K562 (cell line): Measurements from ENCODE around the gene ACOT7. TPM values are rescaled to one million over a fixed set of nuclear protein-coding genes. Genes with fewer than 3 reads are reported as not detected.

Source experiments
- ATAC-seq: fragments of 200-7000 bp; cut with Tn5 transposase; 3 replicates; pipeline ENCODE4 v1.9.1; 2020; ENCODE audit warnings: moderate library complexity
- BruUV-seq: library from RNA; stranded (reverse); fragments of 400-500 nt; replicated peaks from 2 replicates; lab custom pipeline; 2021; lab: Mats Ljungman, UMichigan
- CTCF ChIA-PET: fragments of 300-600 bp; formaldehyde crosslinking; extraction: SDS; loops from one replicate; lab custom pipeline; 2021; ENCODE audit warnings: low intra/inter-chr PET ratio; lab: Yijun Ruan, JAX
- POLR2A ChIA-PET: fragments of 300-600, 350-650 bp; sonication (Branson Sonifier 250); formaldehyde crosslinking; extraction: SDS; loops from one replicate; lab custom pipeline; 2021; ENCODE audit warnings: antibody characterized with exemption, inconsistent platforms; lab: Yijun Ruan, JAX
- DNase-seq, 4 experiments: peaks; one replicate each; pipeline versions ENCODE4 v3.0.0 to v3.0.0-alpha.2; 2011 to 2018; ENCODE audit warnings: low spot score in 3 of 4, mixed read lengths in 3 of 4; ENCODE audit errors: extremely low read depth in 1 of 4
- FAIRE-seq: peaks from 2 replicates; lab custom pipeline; 2011; peaks lifted over from hg19 to GRCh38; lab: Jason Lieb, UNC
- H2AFZ ChIP-seq: 2 replicates; pipeline ENCODE4 v1.6.0; 2011; ENCODE audit warnings: low read depth, low read length, control low read depth, inconsistent platforms
- H3K27ac ChIP-seq: fragments of 200-600 bp; 3 replicates; pipeline ENCODE4 v1.8.0; 2011; ENCODE audit warnings: low read depth, mild to moderate bottlenecking, control low read depth, inconsistent platforms, low read length, moderate library complexity, mixed read lengths; ENCODE audit errors: extremely low read depth
- H3K27me3 ChIP-seq, 2 experiments: fragments of 300-600 bp in 1 of 2; 2 replicates in 1 of 2; 3 replicates in 1 of 2; pipeline versions ENCODE4 v1.6.0 to v1.8.0; 2011; ENCODE audit warnings: inconsistent platforms in 2 of 2, low read length in 2 of 2, mild to moderate bottlenecking in 1 of 2, mixed read lengths in 1 of 2, moderate library complexity in 1 of 2; ENCODE audit not compliant: control insufficient read depth in 2 of 2, insufficient read depth in 2 of 2
- H3K36me3 ChIP-seq: fragments of 300-600 bp; 3 replicates; pipeline ENCODE4 v1.8.0; 2011; ENCODE audit warnings: mild to moderate bottlenecking, low read length, inconsistent platforms; ENCODE audit not compliant: control insufficient read depth, insufficient read depth
- H3K4me1 ChIP-seq, 2 experiments: fragments of 200-600 bp in 1 of 2; replicated peaks in 1 of 2; 2 replicates in 1 of 2; 3 replicates in 1 of 2; pipeline versions ENCODE4 v1.5.1 to v1.8.0; 2011; ENCODE audit warnings: inconsistent platforms in 2 of 2, low read length in 2 of 2, mild to moderate bottlenecking in 1 of 2, mixed read lengths in 1 of 2, moderate library complexity in 1 of 2; ENCODE audit not compliant: control insufficient read depth in 2 of 2, insufficient read depth in 2 of 2
- H3K4me2 ChIP-seq: 2 replicates; pipeline ENCODE4 v1.6.1; 2011; ENCODE audit warnings: low read length, control low read depth, inconsistent platforms, mixed read lengths; ENCODE audit not compliant: insufficient read depth
- H3K4me3 ChIP-seq: fragments of 200-600 bp; sonication (generic), shearing (Covaris generic); 2 replicates; pipeline ENCODE4 v1.5.1; 2016; ENCODE audit warnings: control low read depth, inconsistent platforms
- H3K79me2 ChIP-seq: fragments of 200-600 bp; 3 replicates; pipeline ENCODE4 v1.8.0; 2011; ENCODE audit warnings: low read length, inconsistent platforms; ENCODE audit not compliant: control insufficient read depth, insufficient read depth
- H3K9ac ChIP-seq, 2 experiments: 2 replicates each; pipeline versions ENCODE4 v1.6.0 to v1.6.1; 2011; ENCODE audit warnings: low read depth in 2 of 2, low read length in 2 of 2, control low read depth in 1 of 2, inconsistent platforms in 1 of 2, mild to moderate bottlenecking in 1 of 2, mixed read lengths in 1 of 2; ENCODE audit not compliant: insufficient read depth in 1 of 2
- H3K9me1 ChIP-seq: one replicate; pipeline ENCODE4 v1.6.0; 2011; ENCODE audit warnings: inconsistent platforms, mild to moderate bottlenecking, low read length, moderate library complexity; ENCODE audit not compliant: control insufficient read depth, insufficient read depth
- H3K9me3 ChIP-seq: replicated peaks from 2 replicates; pipeline ENCODE4 v1.5.1; 2011; ENCODE audit warnings: low read depth, low read length, inconsistent platforms; ENCODE audit not compliant: control insufficient read depth, insufficient read depth
- H4K20me1 ChIP-seq: replicated peaks from 2 replicates; pipeline ENCODE4 v1.6.1; 2011; ENCODE audit warnings: low read length, inconsistent platforms, mixed read lengths; ENCODE audit not compliant: control insufficient read depth, insufficient read depth
- CBFA2T2 ChIP-seq: fragments of 450-650 bp; conservative IDR thresholded peaks from 2 replicates; pipeline ENCODE4 v1.6.1; 2017; ENCODE audit warnings: mild to moderate bottlenecking
- E2F3 ChIP-seq: fragments of 250-450 bp; sonication (Bioruptor Pico); IDR thresholded peaks from 2 replicates; pipeline ENCODE4 v1.4.0; 2020; ENCODE audit warnings: mild to moderate bottlenecking
- MAZ ChIP-seq, 2 experiments: fragments of 450-650 bp in 1 of 2; sonication (generic) in 1 of 2; formaldehyde crosslinking; IDR thresholded peaks in 1 of 2; conservative IDR thresholded peaks in 1 of 2; 2 replicates each; pipeline versions ENCODE4 v1.4.0 to v1.5.0; 2020; ENCODE audit warnings: mild to moderate bottlenecking in 1 of 2, missing genetic modification reagents in 1 of 2
- MYBL2 ChIP-seq, 2 experiments: fragments of 450-650 bp in 1 of 2; sonication (generic) in 1 of 2; formaldehyde crosslinking in 1 of 2; IDR thresholded peaks; 2 replicates each; pipeline versions ENCODE4 v1.6.1 to v1.8.1; 2017 to 2022; ENCODE audit warnings: borderline replicate concordance in 1 of 2, inconsistent platforms in 1 of 2, low read depth in 1 of 2, mild to moderate bottlenecking in 1 of 2, missing genetic modification reagents in 1 of 2, moderate library complexity in 1 of 2
- NR1H2 ChIP-seq: sonication (generic); formaldehyde crosslinking; IDR thresholded peaks from 2 replicates; pipeline ENCODE4 v1.4.0; 2020; ENCODE audit warnings: mild to moderate bottlenecking, missing genetic modification reagents
- RFX1 ChIP-seq: fragments of 450-650 bp; IDR thresholded peaks from 2 replicates; pipeline ENCODE4 v1.6.1; 2016; ENCODE audit warnings: mild to moderate bottlenecking, moderate library complexity
- SETDB1 ChIP-seq: IDR thresholded peaks from one replicate; pipeline ENCODE4 v1.6.1; 2012; ENCODE audit warnings: low read length, control low read depth, inconsistent platforms
- SIX5 ChIP-seq, 2 experiments: IDR thresholded peaks; 2 replicates each; pipeline ENCODE4 v1.6.1; 2011; ENCODE audit warnings: low read length in 2 of 2, borderline replicate concordance in 1 of 2, low read depth in 1 of 2, mild to moderate bottlenecking in 1 of 2, moderate library complexity in 1 of 2; ENCODE audit not compliant: insufficient read depth in 1 of 2
- SMARCA5 ChIP-seq: fragments of 450-650 bp; IDR thresholded peaks from 2 replicates; pipeline ENCODE4 v1.6.1; 2016
- ZNF197 ChIP-seq: fragments of 200-800 bp; sonication (Bioruptor generic); IDR thresholded peaks from 2 replicates; pipeline ENCODE4 v1.6.1; 2016; ENCODE audit warnings: low read depth, missing genetic modification characterization, missing compliant biosample characterization
- ZNF717 ChIP-seq: fragments of 250-450 bp; sonication (Bioruptor Pico); IDR thresholded peaks from 2 replicates; pipeline ENCODE4 v1.5.0; 2021
- WGBS: fragments of 100-300 bp; shearing (Covaris generic); methylation state at CpG from one replicate; pipeline ENCODE4 v1.1.6; 2016; ENCODE audit warnings: low coverage, mixed read lengths; ENCODE audit not compliant: insufficient coverage; ENCODE audit errors: missing lambda C conversion rate; 5-methylcytosine and 5-hydroxymethylcytosine counted together
- in situ Hi-C: fragments of 300-500 bp; cut with MboI; formaldehyde crosslinking; loops from 4 replicates; pipeline ENCODE4 v1.15.0; 2018; ENCODE audit warnings: inconsistent platforms, mixed read lengths
- intact Hi-C: fragments of 100-400 bp; cut with micrococcal nuclease; formaldehyde crosslinking; loops from 2 replicates; pipeline ENCODE4 v1.14.2; 2022
- polyA plus RNA-seq, 8 experiments: library from polyadenylated mRNA; depleted of rRNA in 4 of 8; stranded (reverse) in 5 of 8; unstranded in 3 of 8; fragments of >200 nt; fragmentation: Nextera tagmentation in 2 of 8; fragmentation: Illumina TruSeq in 1 of 8; extraction: Ambion mirVana in 2 of 8; extraction: Trizol in 1 of 8; gene quantifications; 2 replicates each; pipeline versions ENCODE4 v1.2.1 to v1.2.3, GENCODE V29; 2011 to 2014; ENCODE audit warnings: inconsistent platforms in 1 of 8, missing spikeins in 1 of 8
- total RNA-seq, 7 experiments: library from RNA; depleted of rRNA in 6 of 7; stranded (reverse); fragments of >200 nt in 6 of 7; fragmentation: Illumina TruSeq in 2 of 7; extraction: Trizol in 2 of 7; gene quantifications; 2 replicates each; pipeline versions ENCODE4 v1.2.1 to v1.2.3, GENCODE V29; 2011 to 2021; ENCODE audit warnings: low replicate concordance in 1 of 7
- TF ChIP-seq, protein P1 (sequence below): fragments of 450-650 bp; IDR thresholded peaks from 2 replicates; pipeline ENCODE4 v1.6.1; 2016; ENCODE audit warnings: mild to moderate bottlenecking

ACOT7 gene
- total and polyA plus RNA-seq, 9 of the 15 experiments (the other 6 are each of a cell fraction or from before 2014, with no cell fraction given), result 7.0 to 92.6 (median 37.2) TPM

GRCh38 chr1:6248161-6248776, 145.3 kb downstream of the ACOT7 start:
- Histone ChIP-seq H4K20me1 (peaks cover 59% of the 10 kb centered on the region), H3K36me3 (no peaks in the 10 kb centered on the region), H2AFZ (no peak overlapping the region), H3K9me3 (no peaks in the 10 kb centered on the region), H3K4me3 (no peak overlapping the region), H3K79me2 (no peaks in the 10 kb centered on the region), H3K9ac (no peak overlapping the region), H3K4me2 (no peak overlapping the region), H3K4me1 (peaks cover 5 to 62% of the 10 kb centered on the region in 2 experiments; a peak in 3 of 5 replicates), H3K27ac (no peak overlapping the region), H3K27me3 (peaks cover 17 to 61% of the 10 kb centered on the region in 2 experiments; a peak in 4 of 5 replicates), H3K9me1 (peaks cover 7% of the 10 kb centered on the region)
- 34% methylated on average over 14 of the region's 14 CpGs for WGBS
- TF ChIP-seq SETDB1, result no peak
- 0 out of 2 replicates have a peak, but pooled peaks have one; percentile 30 for TF ChIP-seq E2F3 (CRISPR knock-in tag)
- FAIRE-seq (no peak), ATAC-seq (no peak), DNase-seq (no peak)
- in situ Hi-C loops (loop anchor here (5.0 kb wide), 1 partner anchor 99 kb away; no protein-coding TSS in a partner anchor), intact Hi-C loops (no loop called here)
- POLR2A ChIA-PET, result interaction anchor here (0.7 kb wide), 1 partner anchor 258 kb away, joined by 3 read pairs; no protein-coding TSS in a partner anchor
- CTCF ChIA-PET, result interaction anchor here (1.2 to 6.6 kb wide), 4 partner anchors 32 to 100 kb away, joined by 3 to 131 read pairs (median 7); no protein-coding TSS in a partner anchor
- BruUV-seq, result no TSS peak

DNA sequence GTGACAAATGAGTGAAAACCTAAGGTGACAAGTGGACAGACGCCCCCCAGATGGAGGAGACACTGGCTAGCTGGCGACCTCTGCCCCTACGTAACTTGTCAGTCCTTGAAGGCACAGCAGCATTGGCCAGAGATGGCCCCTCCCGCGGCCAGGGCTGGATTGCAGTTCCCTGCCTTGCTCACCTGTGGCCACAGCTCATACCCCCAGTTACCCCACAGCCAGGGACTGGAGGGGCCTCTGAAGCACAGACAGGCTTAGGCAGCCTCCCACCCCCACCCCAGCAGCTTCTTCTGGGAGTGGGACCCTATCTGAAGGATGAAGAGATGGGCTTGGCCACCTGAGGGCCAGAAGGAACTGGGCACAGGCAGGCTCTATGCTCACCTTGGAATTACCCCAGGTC, 145.9 kb downstream of the ACOT7 start:
- FAIRE-seq (no peak), ATAC-seq (no peak), DNase-seq (no peak)
- Histone ChIP-seq H3K27ac (no peak overlapping the region), H3K79me2 (no peaks in the 10 kb centered on the region), H3K9ac (no peak overlapping the region), H3K9me3 (no peaks in the 10 kb centered on the region), H3K4me1 (peaks cover 5 to 64% of the 10 kb centered on the region in 2 experiments; a peak in 3 of 5 replicates), H3K9me1 (peaks cover 7% of the 10 kb centered on the region), H2AFZ (no peak overlapping the region), H3K36me3 (no peaks in the 10 kb centered on the region), H4K20me1 (peaks cover 56% of the 10 kb centered on the region), H3K4me2 (no peak overlapping the region), H3K27me3 (peaks cover 23 to 66% of the 10 kb centered on the region in 2 experiments), H3K4me3 (no peak overlapping the region)
- in situ Hi-C loops (loop anchor here (5.0 kb wide), 1 partner anchor 100 kb away; no protein-coding TSS in a partner anchor), intact Hi-C loops (loop anchor here (2.0 kb wide), 2 partner anchors 33 to 157 kb away; no protein-coding TSS in a partner anchor)
- POLR2A ChIA-PET, result interaction anchor here (0.6 to 0.9 kb wide), 3 partner anchors 19 to 257 kb away, joined by 3 to 4 read pairs (median 3); no protein-coding TSS in a partner anchor
- WGBS, result 1% methylated on average over 5 of the region's 5 CpGs
- CTCF ChIA-PET, result interaction anchor here (1.2 to 6.6 kb wide), 5 partner anchors 33 to 191 kb away, joined by 3 to 131 read pairs (median 11); no protein-coding TSS in a partner anchor
- no TSS peak for BruUV-seq
- TF ChIP-seq SIX5 (IDR thresholded peaks at IDR 0.05; ENCODE audit: borderline replicate concordance in 1 of 2, insufficient read depth in 1 of 2, low read depth in 1 of 2, low read length in 2 of 2) (no peak), ZNF197 (CRISPR knock-in tag) (no peak), RFX1 (no peak), ZNF717 (CRISPR knock-in tag) (no peak), CBFA2T2 (no peak), NR1H2 (CRISPR knock-in tag) (no peak), MAZ (CRISPR knock-in tag; conservative IDR thresholded peaks at IDR 0.05 in 1 of 2, IDR thresholded peaks at IDR 0.05 in 1 of 2) (no peak), MYBL2 (IDR thresholded peaks at IDR 0.05; ENCODE audit: low read depth) (no peak), MYBL2 (CRISPR knock-in tag; IDR thresholded peaks at IDR 0.05; ENCODE audit: borderline replicate concordance) (no peak), SMARCA5 (no peak)
- TF ChIP-seq, protein P1, sequence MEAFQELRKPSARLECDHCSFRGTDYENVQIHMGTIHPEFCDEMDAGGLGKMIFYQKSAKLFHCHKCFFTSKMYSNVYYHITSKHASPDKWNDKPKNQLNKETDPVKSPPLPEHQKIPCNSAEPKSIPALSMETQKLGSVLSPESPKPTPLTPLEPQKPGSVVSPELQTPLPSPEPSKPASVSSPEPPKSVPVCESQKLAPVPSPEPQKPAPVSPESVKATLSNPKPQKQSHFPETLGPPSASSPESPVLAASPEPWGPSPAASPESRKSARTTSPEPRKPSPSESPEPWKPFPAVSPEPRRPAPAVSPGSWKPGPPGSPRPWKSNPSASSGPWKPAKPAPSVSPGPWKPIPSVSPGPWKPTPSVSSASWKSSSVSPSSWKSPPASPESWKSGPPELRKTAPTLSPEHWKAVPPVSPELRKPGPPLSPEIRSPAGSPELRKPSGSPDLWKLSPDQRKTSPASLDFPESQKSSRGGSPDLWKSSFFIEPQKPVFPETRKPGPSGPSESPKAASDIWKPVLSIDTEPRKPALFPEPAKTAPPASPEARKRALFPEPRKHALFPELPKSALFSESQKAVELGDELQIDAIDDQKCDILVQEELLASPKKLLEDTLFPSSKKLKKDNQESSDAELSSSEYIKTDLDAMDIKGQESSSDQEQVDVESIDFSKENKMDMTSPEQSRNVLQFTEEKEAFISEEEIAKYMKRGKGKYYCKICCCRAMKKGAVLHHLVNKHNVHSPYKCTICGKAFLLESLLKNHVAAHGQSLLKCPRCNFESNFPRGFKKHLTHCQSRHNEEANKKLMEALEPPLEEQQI, result no peak
